K562 (cell line): ENCODE data around the gene ACAP3. TPM values are rescaled to one million over a fixed set of nuclear protein-coding genes. Genes with fewer than 3 reads are reported as not detected.

ENCODE experiments used
- FOS ChIP-seq: IDR thresholded peaks from 3 replicates; pipeline ENCODE4 v1.6.1; 2011; ENCODE audit not compliant: insufficient read length; ENCODE audit errors: extremely low read depth
- MGA ChIP-seq: fragments of 450-650 bp; IDR thresholded peaks from 2 replicates; pipeline ENCODE4 v1.6.1; 2016; ENCODE audit warnings: mild to moderate bottlenecking, moderate library complexity
- PCBP2 ChIP-seq: fragments of 200-400 bp; formaldehyde crosslinking; IDR thresholded peaks from 2 replicates; pipeline ENCODE4 v1.6.1; 2018; ENCODE audit warnings: low read length, low read depth, mild to moderate bottlenecking, moderate library complexity; ENCODE audit not compliant: poor library complexity, severe bottlenecking
- SMC3 ChIP-seq: conservative IDR thresholded peaks from 2 replicates; pipeline ENCODE4 v1.6.1; 2011; ENCODE audit warnings: low read depth, low read length, improper control_type of control experiment; ENCODE audit not compliant: insufficient read depth
- polyA plus RNA-seq, 8 experiments: library from polyadenylated mRNA; depleted of rRNA in 4 of 8; stranded (reverse) in 5 of 8; unstranded in 3 of 8; fragments of >200 nt; fragmentation: Nextera tagmentation in 2 of 8; fragmentation: Illumina TruSeq in 1 of 8; extraction: Ambion mirVana in 2 of 8; extraction: Trizol in 1 of 8; gene quantifications; 2 replicates each; pipeline versions ENCODE4 v1.2.1 to v1.2.3, GENCODE V29; 2011 to 2014; ENCODE audit warnings: inconsistent platforms in 1 of 8, missing spikeins in 1 of 8
- total RNA-seq, 7 experiments: library from RNA; depleted of rRNA in 6 of 7; stranded (reverse); fragments of >200 nt in 6 of 7; fragmentation: Illumina TruSeq in 2 of 7; extraction: Trizol in 2 of 7; gene quantifications; 2 replicates each; pipeline versions ENCODE4 v1.2.1 to v1.2.3, GENCODE V29; 2011 to 2021; ENCODE audit warnings: low replicate concordance in 1 of 7
- TF ChIP-seq, protein P1 (sequence below): sonication (generic); formaldehyde crosslinking; IDR thresholded peaks from 2 replicates; pipeline ENCODE4 v1.8.1; 2023; ENCODE audit warnings: missing genetic modification reagents, mild to moderate bottlenecking, borderline replicate concordance
- TF ChIP-seq, protein P2 (sequence below): sonication (generic); formaldehyde crosslinking; IDR thresholded peaks from 2 replicates; pipeline ENCODE4 v1.4.0; 2020; ENCODE audit warnings: mild to moderate bottlenecking, missing genetic modification reagents

ACAP3 gene
- total and polyA plus RNA-seq, 9 of the 15 experiments (the other 6 are each of a cell fraction or from before 2014, with no cell fraction given): 0.01 to 49.0 (median 12.0) TPM

- TF ChIP-seq, protein P1, sequence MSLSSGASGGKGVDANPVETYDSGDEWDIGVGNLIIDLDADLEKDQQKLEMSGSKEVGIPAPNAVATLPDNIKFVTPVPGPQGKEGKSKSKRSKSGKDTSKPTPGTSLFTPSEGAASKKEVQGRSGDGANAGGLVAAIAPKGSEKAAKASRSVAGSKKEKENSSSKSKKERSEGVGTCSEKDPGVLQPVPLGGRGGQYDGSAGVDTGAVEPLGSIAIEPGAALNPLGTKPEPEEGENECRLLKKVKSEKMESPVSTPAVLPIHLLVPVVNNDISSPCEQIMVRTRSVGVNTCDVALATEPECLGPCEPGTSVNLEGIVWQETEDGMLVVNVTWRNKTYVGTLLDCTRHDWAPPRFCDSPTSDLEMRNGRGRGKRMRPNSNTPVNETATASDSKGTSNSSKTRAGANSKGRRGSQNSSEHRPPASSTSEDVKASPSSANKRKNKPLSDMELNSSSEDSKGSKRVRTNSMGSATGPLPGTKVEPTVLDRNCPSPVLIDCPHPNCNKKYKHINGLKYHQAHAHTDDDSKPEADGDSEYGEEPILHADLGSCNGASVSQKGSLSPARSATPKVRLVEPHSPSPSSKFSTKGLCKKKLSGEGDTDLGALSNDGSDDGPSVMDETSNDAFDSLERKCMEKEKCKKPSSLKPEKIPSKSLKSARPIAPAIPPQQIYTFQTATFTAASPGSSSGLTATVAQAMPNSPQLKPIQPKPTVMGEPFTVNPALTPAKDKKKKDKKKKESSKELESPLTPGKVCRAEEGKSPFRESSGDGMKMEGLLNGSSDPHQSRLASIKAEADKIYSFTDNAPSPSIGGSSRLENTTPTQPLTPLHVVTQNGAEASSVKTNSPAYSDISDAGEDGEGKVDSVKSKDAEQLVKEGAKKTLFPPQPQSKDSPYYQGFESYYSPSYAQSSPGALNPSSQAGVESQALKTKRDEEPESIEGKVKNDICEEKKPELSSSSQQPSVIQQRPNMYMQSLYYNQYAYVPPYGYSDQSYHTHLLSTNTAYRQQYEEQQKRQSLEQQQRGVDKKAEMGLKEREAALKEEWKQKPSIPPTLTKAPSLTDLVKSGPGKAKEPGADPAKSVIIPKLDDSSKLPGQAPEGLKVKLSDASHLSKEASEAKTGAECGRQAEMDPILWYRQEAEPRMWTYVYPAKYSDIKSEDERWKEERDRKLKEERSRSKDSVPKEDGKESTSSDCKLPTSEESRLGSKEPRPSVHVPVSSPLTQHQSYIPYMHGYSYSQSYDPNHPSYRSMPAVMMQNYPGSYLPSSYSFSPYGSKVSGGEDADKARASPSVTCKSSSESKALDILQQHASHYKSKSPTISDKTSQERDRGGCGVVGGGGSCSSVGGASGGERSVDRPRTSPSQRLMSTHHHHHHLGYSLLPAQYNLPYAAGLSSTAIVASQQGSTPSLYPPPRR (CRISPR knock-in tag): no peak
- TF ChIP-seq SMC3: peak; percentile 89
- no peak for TF ChIP-seq FOS
- TF ChIP-seq PCBP2: no peak
- TF ChIP-seq MGA: no peak
- TF ChIP-seq, protein P2, sequence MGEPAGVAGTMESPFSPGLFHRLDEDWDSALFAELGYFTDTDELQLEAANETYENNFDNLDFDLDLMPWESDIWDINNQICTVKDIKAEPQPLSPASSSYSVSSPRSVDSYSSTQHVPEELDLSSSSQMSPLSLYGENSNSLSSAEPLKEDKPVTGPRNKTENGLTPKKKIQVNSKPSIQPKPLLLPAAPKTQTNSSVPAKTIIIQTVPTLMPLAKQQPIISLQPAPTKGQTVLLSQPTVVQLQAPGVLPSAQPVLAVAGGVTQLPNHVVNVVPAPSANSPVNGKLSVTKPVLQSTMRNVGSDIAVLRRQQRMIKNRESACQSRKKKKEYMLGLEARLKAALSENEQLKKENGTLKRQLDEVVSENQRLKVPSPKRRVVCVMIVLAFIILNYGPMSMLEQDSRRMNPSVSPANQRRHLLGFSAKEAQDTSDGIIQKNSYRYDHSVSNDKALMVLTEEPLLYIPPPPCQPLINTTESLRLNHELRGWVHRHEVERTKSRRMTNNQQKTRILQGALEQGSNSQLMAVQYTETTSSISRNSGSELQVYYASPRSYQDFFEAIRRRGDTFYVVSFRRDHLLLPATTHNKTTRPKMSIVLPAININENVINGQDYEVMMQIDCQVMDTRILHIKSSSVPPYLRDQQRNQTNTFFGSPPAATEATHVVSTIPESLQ (CRISPR knock-in tag): peak; percentile 63; the same call in 1 of the 2 replicates
Observed at GRCh38 chr1:1291548-1292441, 15.9 kb downstream of the ACAP3 start (continued).
